Retina (tissue), 1 donor: ENCODE results near the gene HOMER1.
A peak's percentile ranks its signal among the peaks of the same experiment; 100 is the strongest.
"Not testable (repeated sequence)": the region's sequence is repeated elsewhere in the genome, so short reads cannot be mapped to it uniquely, and the experiment has no call there.

Experiments
- DNase-seq: peaks from one replicate; pipeline ENCODE4 v3.0.0-alpha.2; 2016

The HOMER1 gene

GRCh38 chr5:79516331-79516730, 2.4 kb upstream of the HOMER1 start:
- not testable (repeated sequence) for DNase-seq

DNA sequence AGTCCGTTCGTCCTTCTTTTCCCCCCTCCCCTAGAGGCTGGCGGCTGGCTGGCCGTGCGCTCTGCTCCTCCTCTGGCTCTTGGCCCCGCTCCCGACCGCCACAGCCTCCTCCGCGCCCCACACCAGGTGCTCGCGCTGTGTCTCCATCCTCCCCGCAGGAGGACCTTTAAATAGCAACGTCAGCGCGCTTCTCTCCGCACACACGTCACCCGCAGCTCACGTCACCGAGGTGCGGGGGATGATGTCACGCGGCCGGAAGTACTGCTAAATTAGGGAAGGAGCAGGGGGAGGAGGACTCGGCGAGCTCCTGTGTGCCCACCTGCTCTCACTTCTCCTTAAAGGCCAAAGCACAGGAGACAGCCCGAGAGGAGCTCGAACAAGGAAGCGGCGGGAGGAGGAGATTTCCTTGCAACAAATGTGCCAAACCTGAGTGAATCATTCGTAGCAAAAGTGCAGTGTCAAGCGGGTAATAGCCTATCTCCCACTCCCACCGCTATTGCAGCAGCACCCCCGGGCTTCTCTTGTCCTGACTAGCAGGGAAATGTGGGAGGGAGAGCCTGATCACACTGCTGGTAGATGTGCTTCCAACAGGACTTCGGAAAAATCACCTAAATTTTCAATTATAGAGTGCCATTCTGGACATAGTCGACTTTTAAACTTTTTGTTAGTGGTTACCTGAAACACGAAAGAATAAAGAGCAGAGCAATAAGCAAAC, 614 bp upstream of the HOMER1 start:
- DNase-seq = peak; percentile 96

DNA sequence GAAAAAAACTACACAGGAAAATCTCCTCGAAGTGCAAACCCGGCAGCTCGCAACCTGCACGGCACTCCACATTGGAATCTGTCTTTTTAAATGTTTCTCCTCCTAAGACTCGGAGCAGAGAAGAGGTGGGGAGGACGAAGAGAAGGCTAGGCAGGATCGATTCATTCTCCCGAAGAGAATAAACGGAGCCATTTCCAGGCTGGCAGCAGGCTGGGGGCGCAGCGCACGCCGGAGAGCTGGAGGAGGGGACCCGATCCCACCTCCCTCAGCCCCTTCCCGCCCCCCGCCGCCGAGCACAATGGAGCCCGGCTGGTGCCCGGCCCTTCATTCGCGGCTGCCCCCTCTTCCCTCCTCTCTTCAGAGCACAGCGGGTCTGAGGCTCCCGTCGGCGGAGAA, 628 bp downstream of the HOMER1 start:
- no peak for DNase-seq

DNA sequence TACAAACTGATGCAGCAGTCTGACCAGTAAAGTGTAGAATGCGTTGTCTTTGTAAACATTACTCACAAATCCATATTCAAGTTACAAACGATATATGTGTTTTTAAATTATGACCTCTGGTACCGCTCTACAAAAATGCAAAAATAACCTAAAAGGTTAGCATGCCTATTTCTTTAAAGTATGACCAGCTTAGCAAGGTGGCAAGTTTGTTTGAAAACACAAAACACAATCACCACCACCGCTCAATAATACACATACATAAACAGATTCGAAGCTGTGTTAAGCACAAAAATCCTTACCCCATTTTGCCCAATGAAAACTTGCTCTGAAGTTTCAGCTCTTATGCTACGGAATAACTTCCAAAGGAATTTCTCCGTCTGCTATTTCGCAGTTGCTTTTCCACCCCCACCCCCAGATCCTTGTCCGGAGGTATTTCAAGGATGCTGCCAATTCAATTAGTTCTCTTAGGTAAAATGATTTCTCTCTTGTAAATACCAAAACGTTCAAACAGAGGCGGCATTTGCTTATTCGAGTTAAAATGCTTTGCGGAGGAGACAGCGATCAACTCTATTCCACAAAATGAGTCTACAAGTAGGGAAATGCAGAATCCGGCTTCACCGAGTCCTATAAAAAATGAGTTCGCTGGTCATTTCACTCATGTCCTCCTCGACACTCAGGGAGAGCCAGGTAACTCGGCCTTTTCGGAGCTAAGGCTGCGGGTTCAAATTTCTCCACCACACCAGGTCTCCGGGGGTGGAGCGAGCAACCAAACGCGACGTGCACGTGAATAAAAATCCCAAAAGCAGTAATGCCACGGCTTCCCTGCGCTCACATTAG, 1.2 kb downstream of the HOMER1 start:
- DNase-seq = peak; percentile 82

DNA sequence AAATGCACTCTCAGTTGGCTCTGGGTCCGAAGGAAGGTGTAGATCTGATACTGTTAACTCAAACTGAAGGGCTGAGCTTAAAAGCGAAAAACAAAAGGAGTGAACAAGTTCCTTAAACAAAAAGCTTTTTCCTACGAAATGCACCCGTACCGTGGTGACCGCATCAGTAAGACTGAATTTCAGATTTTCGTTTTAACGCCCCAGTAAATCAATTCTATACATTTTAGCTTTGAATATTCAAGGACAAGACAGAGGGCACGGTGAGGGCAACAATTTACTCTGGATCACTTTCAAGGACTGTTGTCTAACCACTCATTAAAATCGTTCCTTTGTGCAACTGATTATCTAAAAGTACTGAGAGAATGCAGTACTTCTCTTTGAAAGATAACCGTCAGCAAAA, 1.9 kb downstream of the HOMER1 start:
- DNase-seq = peak; percentile 54

- DNase-seq = peak; percentile 40
Measured at GRCh38 chr5:79510638-79511037, 3.3 kb downstream of the HOMER1 start.

DNA sequence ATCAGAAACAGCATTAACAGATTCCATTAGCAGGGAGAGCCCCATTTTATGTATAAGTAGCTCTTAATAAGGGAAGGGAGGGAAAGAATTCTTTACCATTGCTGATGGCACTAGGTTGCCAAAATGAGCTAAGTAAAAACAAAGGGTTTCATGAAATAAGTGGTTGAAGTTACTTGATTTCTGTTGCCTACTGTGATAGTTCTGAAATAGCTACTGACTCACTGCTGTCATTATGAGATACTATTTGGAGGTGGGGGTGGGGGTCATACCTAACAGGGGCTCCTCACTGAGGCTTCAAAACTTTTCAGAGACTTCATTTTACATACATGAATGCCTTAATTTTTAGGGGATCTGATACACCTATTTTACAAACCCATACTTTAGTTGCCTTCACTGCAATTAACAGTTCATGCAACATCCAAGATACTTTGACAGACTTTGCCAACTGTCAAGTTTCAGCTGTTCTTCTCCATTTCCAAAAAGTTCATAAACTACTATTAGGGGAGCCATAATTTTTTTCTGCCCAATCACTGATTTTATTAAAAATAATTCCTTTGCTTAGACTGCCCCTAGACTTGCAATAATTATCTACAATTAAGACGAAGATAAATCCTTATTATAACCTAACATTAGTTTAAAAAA, 4.6 kb downstream of the HOMER1 start:
- DNase-seq = no peak

GRCh38 chr5:79508794-79509193, 5.1 kb downstream of the HOMER1 start:
- DNase-seq = no peak

- DNase-seq = no peak
Measured at GRCh38 chr5:79508354-79508753, 5.6 kb downstream of the HOMER1 start.

- no peak for DNase-seq
Measured at GRCh38 chr5:79507251-79508205, 6.4 kb downstream of the HOMER1 start.

GRCh38 chr5:79505138-79505537, 8.8 kb downstream of the HOMER1 start:
- DNase-seq = no peak

DNA sequence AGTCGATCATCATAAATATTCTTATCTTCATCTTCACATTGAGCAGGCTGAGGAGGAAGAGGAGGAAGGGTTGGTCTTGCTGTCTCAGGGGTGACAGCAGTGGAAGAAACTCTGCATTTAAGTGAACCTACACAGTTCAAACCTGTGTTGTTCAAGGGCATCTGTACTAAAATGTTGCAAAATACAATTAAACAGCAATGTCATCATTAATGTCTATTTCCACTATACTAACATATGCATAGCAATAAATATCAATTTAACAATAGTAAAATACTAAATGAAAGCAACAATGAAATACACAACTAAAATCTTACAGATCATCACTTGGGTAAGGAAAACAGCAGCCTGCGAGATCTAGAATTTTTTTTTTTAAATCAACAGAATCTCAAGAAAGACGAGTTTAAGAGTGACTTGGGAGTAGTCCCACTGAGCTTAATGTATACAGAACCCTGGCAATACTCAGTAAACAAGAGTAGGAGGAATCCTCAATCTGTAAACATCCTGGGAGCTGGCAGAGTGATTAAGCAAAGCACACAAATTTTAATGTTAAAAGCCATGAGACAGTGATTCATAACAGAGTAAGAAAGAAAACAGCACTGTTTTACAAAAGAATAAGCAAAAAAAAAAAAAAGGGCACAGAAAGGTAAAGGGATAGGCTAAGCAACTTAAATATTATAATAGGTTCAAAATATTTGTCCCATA, 10.0 kb downstream of the HOMER1 start:
- DNase-seq = no peak

GRCh38 chr5:79499640-79500273, 14.2 kb downstream of the HOMER1 start:
- DNase-seq = no peak

GRCh38 chr5:79495311-79495710, 18.6 kb downstream of the HOMER1 start:
- DNase-seq = no peak

GRCh38 chr5:79493596-79494345, 20.2 kb downstream of the HOMER1 start:
- DNase-seq = no peak

DNA sequence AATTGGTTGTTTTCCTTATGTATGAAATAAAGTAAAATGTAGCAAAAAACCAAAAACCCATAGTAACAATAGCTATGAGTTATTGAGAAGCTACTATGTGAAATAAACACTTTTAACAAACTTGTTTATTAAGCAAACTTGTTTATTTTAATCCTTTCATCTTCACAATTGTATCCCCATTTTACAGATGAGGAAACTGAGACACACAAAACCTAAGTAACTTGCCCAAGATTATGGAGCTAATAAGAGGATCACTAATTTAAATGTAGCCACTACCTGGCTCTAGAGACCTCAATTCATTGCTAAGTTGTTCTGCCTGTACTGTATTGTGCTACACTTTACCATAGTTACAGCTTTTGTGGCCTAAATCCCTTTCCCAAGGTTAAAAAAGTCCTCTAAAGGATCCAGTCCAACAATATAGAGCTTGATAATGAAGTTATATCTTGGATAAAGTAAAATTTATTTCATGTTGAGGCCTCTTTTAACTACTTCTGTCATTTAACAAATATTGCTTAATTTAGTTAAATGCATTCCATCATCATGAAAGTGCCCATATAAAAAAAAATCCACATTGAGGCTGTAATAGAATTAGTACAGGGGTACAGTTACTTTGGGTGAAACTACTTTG, 22.1 kb downstream of the HOMER1 start:
- DNase-seq = no peak

DNA sequence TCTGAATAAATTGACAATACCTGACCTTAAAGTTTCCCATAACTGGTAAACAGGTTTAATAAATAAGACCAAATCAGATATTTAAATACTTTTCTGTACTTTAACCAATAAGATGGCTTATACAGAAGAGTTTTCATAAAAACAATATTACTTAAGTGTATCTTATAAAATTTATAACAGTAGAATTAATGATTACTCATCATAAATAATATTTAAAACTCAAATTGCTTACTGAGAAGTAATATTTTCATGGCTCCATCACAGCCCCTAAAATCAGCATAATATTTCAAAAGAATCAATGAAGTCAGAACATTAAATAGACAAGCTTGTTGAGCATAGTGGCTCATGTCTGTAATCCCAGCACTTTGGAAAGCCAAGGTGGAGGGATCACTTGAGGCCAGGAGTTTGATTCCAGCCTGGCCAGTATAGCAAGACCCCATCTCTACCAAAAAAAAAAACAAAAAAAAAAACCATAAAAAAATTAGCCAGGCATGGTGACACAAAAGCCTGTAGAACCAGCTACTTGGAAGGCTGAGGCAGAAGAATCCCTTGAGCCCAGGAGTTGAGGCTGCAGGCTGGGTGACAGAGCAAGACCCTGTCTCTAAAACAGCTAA, 23.5 kb downstream of the HOMER1 start:
- DNase-seq = no peak

DNA sequence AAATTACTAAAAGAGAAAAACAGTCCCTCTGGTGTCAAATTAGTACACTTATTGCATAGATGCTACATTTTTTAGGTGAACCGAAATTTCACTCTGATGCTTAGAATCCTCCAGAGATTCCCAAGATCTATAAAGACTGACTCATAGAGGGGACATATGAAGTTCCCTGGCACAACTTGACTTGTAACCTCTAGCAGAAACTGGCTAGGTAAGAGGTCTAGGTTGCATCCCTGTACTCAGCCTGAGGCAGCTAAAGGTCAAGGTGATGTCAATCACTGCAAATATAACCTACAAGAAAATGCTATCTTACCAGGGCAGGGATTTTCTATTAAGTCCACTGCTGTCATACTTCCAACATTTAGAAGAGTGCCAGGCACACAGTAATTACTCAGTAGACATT, 24.2 kb downstream of the HOMER1 start:
- no peak for DNase-seq

DNA sequence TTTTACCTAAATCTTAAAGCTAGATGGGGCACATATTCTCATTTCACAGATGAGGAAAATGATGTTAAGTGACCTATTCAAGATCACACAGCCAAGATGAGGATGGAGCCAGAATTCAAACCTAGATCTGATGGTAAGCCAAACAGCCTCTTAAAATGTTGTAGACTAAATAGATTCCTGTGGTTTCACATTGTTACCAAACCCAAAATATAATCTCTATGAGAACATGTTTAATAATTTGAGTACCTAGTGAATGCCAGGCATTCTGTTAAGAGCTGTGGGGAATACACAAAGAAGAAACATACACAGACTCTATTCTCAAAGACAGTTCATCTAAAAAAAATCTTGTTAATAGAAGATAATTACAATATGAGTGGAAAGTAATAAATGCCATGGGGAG, 25.2 kb downstream of the HOMER1 start:
- no peak for DNase-seq

- DNase-seq = no peak
Measured at GRCh38 chr5:79488058-79488457, 25.9 kb downstream of the HOMER1 start.
